ENCODE data around the gene ZNF429.

DNA sequence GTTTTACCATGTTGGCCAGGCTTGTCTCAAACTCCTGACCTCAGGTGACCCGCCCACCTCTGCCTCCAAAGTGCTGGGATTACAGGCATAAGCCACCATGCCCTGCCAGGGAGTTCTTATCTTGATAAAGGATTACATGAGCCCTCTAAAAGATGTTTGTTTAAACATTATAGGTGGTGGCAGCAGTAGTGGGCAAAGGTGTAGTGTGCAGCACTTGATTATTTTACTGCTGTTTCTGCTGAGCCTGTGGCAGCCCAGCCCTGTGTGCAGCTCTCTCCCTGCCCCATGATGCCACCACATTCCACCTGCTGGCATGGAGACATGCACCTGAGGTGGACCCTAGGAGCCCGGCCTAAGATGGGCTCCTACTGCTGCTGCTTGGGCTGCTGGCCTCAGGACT lies 54.0 kb downstream of the ZNF429 start:
- no peak for TF ChIP-seq GATA2 (IDR thresholded peaks at IDR 0.05; ENCODE audit: low read depth, low read length)
- no peak for TF ChIP-seq GATA3 (IDR thresholded peaks at IDR 0.05; ENCODE audit: low read depth, low read length)
